Naive B cell (primary cell): ENCODE measurements around the gene SMARCB1. TPM values are rescaled to one million over a fixed set of nuclear protein-coding genes. Genes with fewer than 3 reads are reported as not detected.

Source experiments
- ATAC-seq, 2 donors: fragments of 150-1000 bp; cut with Tn5 transposase; 2 replicates each; pipeline ENCODE4 v1.10.0; 2021; ENCODE audit warnings: low read depth in 2 of 2, mild to moderate bottlenecking in 2 of 2, moderate library complexity in 2 of 2
- DNase-seq: peaks from one replicate; pipeline ENCODE4 v3.0.0; 2022
- H3K27ac Mint-ChIP-seq, 6 donors: one replicate each; pipeline ENCODE4 v1.8.0; 2020 to 2022; ENCODE audit warnings: mild to moderate bottlenecking in 6 of 6, mixed read lengths in 6 of 6, moderate library complexity in 5 of 6, inconsistent platforms in 2 of 6
- H3K27me3 Mint-ChIP-seq, 3 donors: one replicate each; pipeline ENCODE4 v1.8.0; 2021 to 2022; ENCODE audit warnings: mixed read lengths in 3 of 3, mild to moderate bottlenecking in 1 of 3
- H3K36me3 Mint-ChIP-seq, 2 donors: one replicate each; pipeline ENCODE4 v1.8.0; 2020 to 2022; ENCODE audit warnings: mixed read lengths in 2 of 2, inconsistent platforms in 1 of 2, mild to moderate bottlenecking in 1 of 2
- H3K4me1 Mint-ChIP-seq, 3 donors: one replicate each; pipeline ENCODE4 v1.8.0; 2020 to 2022; ENCODE audit warnings: mixed read lengths in 3 of 3, inconsistent platforms in 1 of 3, mild to moderate bottlenecking in 1 of 3, moderate library complexity in 1 of 3
- H3K4me3 Mint-ChIP-seq, 8 donors: one replicate each; pipeline ENCODE4 v1.8.0; 2020 to 2022; ENCODE audit warnings: mild to moderate bottlenecking in 8 of 8, mixed read lengths in 8 of 8, moderate library complexity in 8 of 8, inconsistent platforms in 2 of 8
- H3K9me3 Mint-ChIP-seq, 7 donors: one replicate each; pipeline ENCODE4 v1.8.0; 2020 to 2022; ENCODE audit warnings: mixed read lengths in 7 of 7, mild to moderate bottlenecking in 5 of 7, inconsistent platforms in 2 of 7, moderate library complexity in 1 of 7
- polyA plus RNA-seq, 6 donors: library from polyadenylated mRNA; unstranded; fragments of 300-500 nt; fragmentation: Illumina TruSeq; gene quantifications; one replicate each; pipeline ENCODE4 v1.2.3, GENCODE V29; 2021; ENCODE audit warnings: low read depth in 6 of 6

The SMARCB1 gene
- polyA plus RNA-seq, 6 donors from 2014 or later = 73.0 to 90.9 (median 78.1) TPM

DNA sequence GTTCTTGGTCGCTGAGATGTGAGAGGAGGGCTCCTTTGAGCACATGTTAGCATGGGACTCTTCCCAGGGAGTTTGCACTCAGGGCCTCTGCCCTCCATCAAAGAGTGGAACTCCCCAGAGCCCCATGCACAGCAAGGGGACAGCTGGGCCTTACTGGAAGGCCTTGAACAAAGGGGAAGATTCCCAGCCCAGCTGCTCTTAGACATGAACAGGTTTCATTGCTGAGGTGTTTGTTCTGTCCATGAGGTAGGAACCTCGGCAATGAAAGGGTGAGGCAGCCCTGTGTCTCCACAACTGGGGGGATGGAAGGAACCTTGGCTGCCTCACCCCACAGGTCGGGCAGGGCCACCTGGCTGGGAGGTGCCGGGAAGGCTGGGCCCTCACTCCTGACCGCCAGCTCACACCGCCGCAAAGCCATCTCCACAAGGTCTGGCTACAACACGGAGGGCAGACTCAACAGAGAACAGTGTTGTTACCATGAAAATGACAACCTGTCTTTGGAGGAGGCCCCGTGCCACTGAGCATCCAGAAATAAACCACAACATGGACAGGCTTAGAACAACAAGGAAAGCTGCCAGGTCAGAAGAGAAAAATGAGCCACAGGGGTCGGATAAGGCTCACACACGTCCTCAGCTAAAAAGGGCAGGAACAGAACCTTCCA lies 48.8 kb downstream of the SMARCB1 start:
- Mint-ChIP-seq H3K4me1 (peaks cover 39 to 56% (median 56%) of the 10 kb centered on the region in 3 donors), H3K9me3 (no peaks in the 10 kb centered on the region), H3K27me3 (no peaks in the 10 kb centered on the region), H3K36me3 (peaks cover 4 to 8% of the 10 kb centered on the region in 2 donors), H3K27ac (peak overlapping the region; percentile 81 to 100 (median 96)), H3K4me3 (peak overlapping the region in 4 of 8 donors; percentile 23 to 95 (median 58))
- no peak for ATAC-seq
- DNase-seq = no peak

DNA sequence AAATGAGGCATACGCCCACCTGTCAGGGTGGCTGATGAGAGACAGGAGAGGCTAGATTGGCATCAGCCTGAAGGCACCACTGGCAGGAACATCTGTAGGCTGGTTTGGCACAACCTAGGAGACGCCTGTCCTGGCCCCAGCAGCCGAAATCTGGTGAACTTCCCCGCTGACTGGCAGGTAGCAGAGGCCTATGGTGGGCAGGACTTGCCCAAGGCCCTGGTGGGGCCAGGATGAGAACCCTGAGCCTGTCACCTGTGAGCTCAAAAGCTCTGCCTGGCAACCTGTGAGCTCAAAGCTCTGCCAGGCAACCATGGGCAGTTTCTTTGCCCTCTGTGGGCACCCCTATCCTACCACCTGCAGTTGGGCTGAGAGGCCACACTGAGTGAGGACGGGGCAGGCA lies 49.5 kb downstream of the SMARCB1 start:
- Mint-ChIP-seq H3K27me3 (no peaks in the 10 kb centered on the region), H3K4me1 (peaks cover 45 to 62% (median 59%) of the 10 kb centered on the region in 3 donors), H3K27ac (peak overlapping the region; percentile 81 to 100 (median 96)), H3K9me3 (no peaks in the 10 kb centered on the region), H3K36me3 (peaks cover 0 to 8% of the 10 kb centered on the region in 2 donors), H3K4me3 (peak overlapping the region; percentile 17 to 95 (median 78))
- DNase-seq = no peak
- no peak for ATAC-seq

DNA sequence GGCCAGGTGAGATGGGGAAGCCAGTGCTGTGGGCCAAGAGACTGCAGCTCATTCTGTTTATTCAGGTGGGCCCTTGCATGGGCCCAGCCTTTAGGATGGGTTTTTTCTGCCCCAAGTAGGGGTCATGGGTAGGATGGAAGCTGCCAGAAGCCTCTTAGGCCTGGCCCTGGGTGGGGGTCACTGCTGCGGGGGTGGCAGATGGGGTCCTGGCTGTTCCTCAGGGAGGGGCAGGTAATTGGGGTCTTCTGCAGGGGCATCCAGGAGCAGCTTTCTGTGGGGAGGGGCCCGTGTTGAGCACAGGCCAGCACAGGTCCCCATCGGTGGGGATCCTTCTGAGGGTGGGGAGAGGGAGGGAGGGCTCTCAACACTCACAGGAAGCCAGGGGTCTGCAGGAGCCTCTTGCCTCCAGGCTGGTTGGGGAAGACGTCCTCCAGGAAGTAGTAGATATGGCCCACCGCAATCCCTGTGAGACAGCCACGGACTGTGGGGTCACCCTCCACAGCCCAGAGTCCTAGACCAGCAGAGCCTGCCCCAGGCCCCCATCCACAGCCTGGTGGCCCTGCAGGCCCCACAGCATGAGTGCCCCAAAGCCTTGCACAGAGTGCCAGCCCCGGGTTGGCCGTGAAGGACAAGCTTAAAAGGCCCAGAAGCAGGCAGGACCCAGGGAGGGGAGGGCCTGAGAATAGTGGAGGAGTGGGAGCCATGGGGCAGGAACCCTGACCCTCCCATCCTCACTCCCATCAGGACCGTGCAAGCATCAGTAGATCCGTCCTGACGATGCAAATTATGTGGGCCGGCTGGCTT lies 50.1 kb downstream of the SMARCB1 start:
- no peak for ATAC-seq
- no peak for DNase-seq
- peaks cover 51 to 68% (median 63%) of the 10 kb centered on the region in 3 donors for H3K4me1 Mint-ChIP-seq

DNA sequence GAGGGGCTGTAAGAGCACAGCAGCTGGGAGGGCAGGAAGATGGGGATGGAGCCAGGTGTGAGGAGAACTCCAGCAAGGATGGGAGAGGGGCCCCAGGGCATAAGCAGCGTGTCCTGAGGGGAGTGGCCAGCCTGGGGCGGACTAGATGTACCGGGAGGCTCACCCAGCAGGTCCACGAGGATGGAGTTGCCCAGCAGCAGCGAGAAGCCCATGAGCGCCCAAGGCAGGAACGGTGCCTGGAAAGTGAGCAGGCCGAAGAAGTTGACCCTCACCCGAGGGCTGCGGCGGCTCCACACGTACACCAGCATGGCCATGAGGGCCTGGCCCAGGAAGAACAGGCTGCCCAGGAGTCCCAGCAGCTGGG lies 50.7 kb downstream of the SMARCB1 start:
- H3K9me3 Mint-ChIP-seq = no peaks in the 10 kb centered on the region
- ATAC-seq (no peak), DNase-seq (no peak)
- H3K27me3 Mint-ChIP-seq = no peaks in the 10 kb centered on the region
- H3K4me3 Mint-ChIP-seq = peak overlapping the region; percentile 80 to 98 (median 96)
- peaks cover 51 to 64% (median 61%) of the 10 kb centered on the region in 3 donors for H3K4me1 Mint-ChIP-seq
- peaks cover 0 to 8% of the 10 kb centered on the region in 2 donors for H3K36me3 Mint-ChIP-seq
- H3K27ac Mint-ChIP-seq = peak overlapping the region; percentile 92 to 100 (median 98)

More for the DNA sequence above, 50.1 kb downstream of the SMARCB1 start:
- no peaks in the 10 kb centered on the region for H3K27me3 Mint-ChIP-seq
- peaks cover 0 to 8% of the 10 kb centered on the region in 2 donors for H3K36me3 Mint-ChIP-seq
- H3K9me3 Mint-ChIP-seq = no peaks in the 10 kb centered on the region
- H3K4me3 Mint-ChIP-seq = peak overlapping the region; percentile 80 to 98 (median 96)
- peak overlapping the region; percentile 92 to 100 (median 98) for H3K27ac Mint-ChIP-seq

DNA sequence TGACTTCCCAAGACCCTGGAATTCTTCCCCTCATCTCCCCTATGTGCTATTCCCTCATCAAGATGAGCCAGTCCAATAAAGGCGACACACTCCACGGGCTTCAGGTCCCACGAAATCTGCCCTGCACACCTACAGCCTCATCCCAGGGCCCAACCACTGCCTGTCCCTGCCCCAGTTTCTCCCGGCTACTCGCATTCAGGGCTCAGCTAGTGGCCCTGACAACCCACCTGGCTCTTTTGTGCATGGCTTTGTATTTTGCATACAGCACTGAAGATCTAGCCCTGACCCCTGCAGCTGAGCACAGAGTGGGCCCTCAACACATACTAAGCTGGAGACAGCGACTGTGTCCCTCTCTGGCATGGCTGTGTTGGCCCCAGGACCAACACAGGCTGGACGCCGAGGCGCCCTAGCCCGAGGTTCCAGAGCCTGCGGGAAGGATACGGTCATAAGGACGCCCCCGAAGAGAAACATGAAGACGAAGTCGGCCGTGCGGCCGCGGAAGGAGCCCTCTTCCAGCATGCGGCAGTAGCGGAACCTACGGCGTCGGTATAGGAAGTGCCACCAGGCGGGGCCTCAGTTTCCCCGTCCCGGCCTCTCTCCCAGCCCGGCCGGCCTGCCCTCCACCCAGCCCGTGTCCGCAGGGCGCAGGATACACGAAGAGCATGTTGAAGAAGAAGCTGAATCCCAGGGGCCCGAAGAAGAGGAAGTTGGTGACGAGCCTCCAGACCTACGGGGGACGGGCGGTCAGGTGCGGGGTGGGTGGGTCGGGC lies 51.3 kb downstream of the SMARCB1 start:
- Mint-ChIP-seq H3K4me1 (peaks cover 56 to 69% (median 67%) of the 10 kb centered on the region in 3 donors), H3K27ac (peak overlapping the region; percentile 92 to 100 (median 98)), H3K9me3 (no peaks in the 10 kb centered on the region), H3K27me3 (no peaks in the 10 kb centered on the region), H3K4me3 (peak overlapping the region; percentile 80 to 98 (median 96)), H3K36me3 (peaks cover 0 to 8% of the 10 kb centered on the region in 2 donors)
- DNase-seq = peak; percentile 85
- ATAC-seq = peak; percentile 48 to 51

DNA sequence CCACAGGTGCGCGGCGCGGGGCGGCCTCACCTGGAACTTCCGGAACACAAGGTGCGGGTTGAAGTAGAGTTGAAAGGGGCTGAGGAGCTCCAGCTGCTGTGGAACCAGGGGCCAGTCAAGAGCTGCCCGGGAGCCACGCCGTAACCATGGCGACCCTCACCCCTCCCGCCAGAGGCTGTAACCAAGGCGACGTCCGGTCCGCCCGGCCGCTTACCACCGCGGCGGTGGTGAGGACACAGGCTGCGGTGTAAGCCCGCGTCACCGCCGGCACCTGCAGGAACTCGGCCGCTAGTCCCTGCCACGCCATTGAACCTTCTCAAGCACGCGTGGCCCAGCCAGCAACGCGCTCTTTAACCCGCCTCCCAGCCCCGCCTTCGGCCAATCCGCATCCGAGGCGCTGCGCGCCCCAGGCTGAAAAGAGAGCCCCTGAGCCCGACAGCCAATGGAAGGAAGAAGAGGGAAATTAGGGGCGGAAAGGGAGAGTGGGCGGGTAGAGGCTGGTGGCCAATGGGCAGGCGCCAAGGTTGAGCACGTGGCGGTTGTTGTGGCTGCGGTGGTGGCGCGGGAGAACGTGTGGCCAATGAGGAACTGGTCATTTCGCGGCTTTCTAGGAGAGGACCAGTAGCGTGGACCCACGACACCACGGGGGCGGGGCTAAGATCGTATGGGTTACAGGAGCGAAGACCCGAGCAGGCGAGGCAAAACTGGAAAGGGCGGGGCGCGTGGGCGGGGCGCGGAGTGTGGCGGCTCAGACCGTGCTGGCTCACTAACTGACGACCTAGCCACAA lies 52.1 kb downstream of the SMARCB1 start, which contains the start of gene DERL3:
DERL3 (minus strand) TSS at position 326 of the 788 bp plus-strand sequence; CDS start at position 307, 19 bp downstream.
- Mint-ChIP-seq H3K36me3 (peaks cover 0 to 8% of the 10 kb centered on the region in 2 donors), H3K4me1 (peaks cover 61 to 75% (median 74%) of the 10 kb centered on the region in 3 donors), H3K4me3 (peak within 1 kb of the TSS; percentile 80 to 98 (median 96)), H3K27me3 (no peaks in the 10 kb centered on the region), H3K27ac (peak within 1 kb of the TSS; percentile 95 to 100 (median 98)), H3K9me3 (no peaks in the 10 kb centered on the region)
- DNase-seq (peak; percentile 100), ATAC-seq (peak; percentile 73 to 79)

DNA sequence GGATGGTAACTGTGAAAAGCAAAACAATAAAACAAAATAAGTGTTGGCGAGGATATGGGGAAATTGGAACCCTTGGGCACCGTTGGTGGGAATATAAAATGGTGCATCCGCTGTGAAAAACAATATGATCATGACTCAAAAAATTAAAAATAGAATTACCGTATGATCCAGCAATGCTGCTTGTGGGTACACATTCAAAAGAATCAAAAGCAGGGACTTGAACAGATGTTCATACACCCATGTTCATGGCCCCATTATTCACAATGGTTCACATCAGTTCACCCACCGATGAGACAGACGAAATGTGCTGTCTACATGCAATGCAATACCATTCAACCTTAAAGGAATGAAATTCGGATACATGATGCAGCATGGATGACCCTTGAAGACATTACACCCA lies 53.3 kb downstream of the SMARCB1 start:
- Mint-ChIP-seq H3K9me3 (no peaks in the 10 kb centered on the region), H3K27ac (peak overlapping the region; percentile 26 to 100 (median 96)), H3K27me3 (no peaks in the 10 kb centered on the region), H3K36me3 (peaks cover 0 to 8% of the 10 kb centered on the region in 2 donors), H3K4me1 (peaks cover 69 to 82% (median 78%) of the 10 kb centered on the region in 3 donors), H3K4me3 (peak overlapping the region in 7 of 8 donors; percentile 7 to 95 (median 57))
- ATAC-seq (no peak), DNase-seq (no peak)

DNA sequence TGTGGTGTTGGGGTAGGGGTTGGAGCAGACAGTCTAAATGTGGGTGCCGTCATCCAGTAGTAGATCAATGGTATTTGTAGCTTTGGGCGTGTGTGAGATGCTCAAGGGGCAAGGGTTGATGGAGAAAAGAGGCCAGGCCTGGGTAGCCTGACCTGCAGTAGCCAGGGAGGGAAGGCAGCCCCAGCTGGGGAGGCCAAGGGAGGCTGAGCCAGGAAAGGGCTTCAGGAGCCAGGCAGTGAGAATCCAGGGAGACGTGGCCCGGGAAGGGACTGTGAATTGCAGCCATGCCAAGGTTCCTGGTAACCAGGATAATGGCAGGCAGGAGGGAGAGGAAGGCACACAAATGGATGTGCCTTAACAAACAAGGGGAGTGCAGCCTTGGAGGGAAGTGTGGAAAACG lies 54.5 kb downstream of the SMARCB1 start:
- no peaks in the 10 kb centered on the region for H3K27me3 Mint-ChIP-seq
- peaks cover 70 to 81% (median 77%) of the 10 kb centered on the region in 3 donors for H3K4me1 Mint-ChIP-seq
- ATAC-seq (no peak), DNase-seq (no peak)
- peak overlapping the region in 5 of 6 donors; percentile 62 to 96 (median 91) for H3K27ac Mint-ChIP-seq
- H3K36me3 Mint-ChIP-seq = no peaks in the 10 kb centered on the region
- H3K4me3 Mint-ChIP-seq = peak overlapping the region in 5 of 8 donors; percentile 31 to 69 (median 40)
- H3K9me3 Mint-ChIP-seq = no peaks in the 10 kb centered on the region

DNA sequence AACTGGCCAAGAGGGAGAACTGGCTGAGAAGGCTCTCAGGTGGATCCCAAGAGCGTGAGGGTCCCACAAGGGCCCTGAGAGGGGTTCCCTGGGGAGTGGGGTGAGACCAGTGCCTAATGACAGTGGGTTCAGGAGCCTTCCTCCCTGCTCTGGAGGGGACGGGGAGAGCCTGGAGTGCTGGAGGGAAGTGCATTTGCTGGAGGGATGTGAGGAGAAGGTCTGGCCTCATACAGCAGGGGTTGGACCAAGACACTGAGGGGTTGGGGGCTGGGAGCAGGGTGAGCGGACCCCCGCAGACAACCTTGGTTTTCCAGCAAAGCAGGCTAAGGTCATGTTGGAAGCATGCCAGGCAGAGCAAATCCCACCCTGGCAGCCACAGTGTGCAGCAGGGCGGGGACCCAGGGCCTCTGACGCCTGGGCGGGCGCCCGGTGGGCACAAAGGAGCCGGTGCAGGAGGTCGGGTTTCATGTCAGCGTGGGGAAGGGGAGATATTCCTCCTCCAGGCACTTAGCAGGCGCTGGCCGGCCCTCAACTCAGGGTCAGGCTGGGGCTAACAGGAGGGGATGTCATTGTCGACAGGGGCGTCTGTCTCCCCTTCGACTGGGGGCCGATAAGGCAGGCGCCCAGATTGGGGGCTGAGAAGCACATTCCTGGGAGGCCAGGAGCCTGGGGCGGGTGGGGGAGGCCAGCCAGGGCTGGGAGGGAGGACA lies 55.1 kb downstream of the SMARCB1 start:
- DNase-seq (no peak), ATAC-seq (no peak)
- H3K27me3 Mint-ChIP-seq = no peaks in the 10 kb centered on the region
- no peaks in the 10 kb centered on the region for H3K9me3 Mint-ChIP-seq
- H3K36me3 Mint-ChIP-seq = no peaks in the 10 kb centered on the region
- peak overlapping the region in 1 of 8 donors; percentile 15 for H3K4me3 Mint-ChIP-seq
- H3K4me1 Mint-ChIP-seq = peaks cover 69 to 81% (median 76%) of the 10 kb centered on the region in 3 donors
- H3K27ac Mint-ChIP-seq = peak overlapping the region in 5 of 6 donors; percentile 87 to 96 (median 91)

DNA sequence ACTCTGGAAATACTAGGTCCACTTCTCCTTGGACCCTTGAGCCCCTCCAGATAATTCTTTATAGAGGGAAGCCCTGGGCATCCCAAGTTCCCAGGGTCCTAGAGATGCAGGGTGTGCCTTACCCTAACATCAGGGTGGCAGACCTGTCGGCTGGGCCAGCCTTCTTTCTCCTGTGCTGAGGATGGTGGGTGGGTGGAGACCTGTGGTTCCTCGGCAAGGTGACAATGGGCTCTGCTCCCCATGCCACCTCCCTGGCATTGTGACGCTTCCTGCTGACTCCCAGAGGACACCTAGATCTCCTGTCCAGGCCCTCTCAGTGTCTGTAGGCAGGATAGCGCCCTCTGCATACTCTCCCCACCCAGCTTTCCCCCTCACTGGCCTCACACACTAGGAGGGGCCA lies 55.8 kb downstream of the SMARCB1 start:
- no peak for DNase-seq
- no peaks in the 10 kb centered on the region for H3K27me3 Mint-ChIP-seq
- ATAC-seq = no peak
- peaks cover 64 to 80% (median 72%) of the 10 kb centered on the region in 3 donors for H3K4me1 Mint-ChIP-seq
- peak overlapping the region in 4 of 8 donors; percentile 38 to 71 (median 43) for H3K4me3 Mint-ChIP-seq
- peak overlapping the region in 3 of 6 donors; percentile 79 to 96 (median 87) for H3K27ac Mint-ChIP-seq
- H3K36me3 Mint-ChIP-seq = no peaks in the 10 kb centered on the region
- no peaks in the 10 kb centered on the region for H3K9me3 Mint-ChIP-seq

DNA sequence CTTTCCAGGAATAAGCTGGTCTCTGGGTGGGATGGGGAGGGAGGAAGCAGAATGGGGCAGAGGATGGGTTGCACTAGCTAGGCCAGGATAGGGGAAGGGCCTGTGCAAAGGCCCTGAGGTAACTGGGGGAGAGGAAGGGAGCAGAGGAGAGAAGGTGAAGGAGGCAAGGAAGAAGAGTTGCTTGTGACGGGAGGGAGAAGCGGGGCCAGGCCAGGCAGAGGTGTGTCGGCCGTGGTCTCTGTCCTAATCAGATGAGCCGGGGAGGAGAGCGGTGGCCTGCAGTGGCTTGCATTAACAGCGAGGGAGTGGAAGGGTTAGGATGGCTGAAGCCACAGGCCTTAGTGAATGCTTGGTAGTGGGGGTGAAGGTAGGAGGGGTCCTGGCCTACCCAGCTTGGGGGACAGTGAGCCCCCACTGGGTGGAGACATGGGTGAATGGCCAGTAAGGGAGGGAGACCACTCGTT lies 58.0 kb downstream of the SMARCB1 start:
- Mint-ChIP-seq H3K36me3 (no peaks in the 10 kb centered on the region), H3K4me1 (peaks cover 47 to 75% (median 61%) of the 10 kb centered on the region in 3 donors), H3K4me3 (peak overlapping the region in 7 of 8 donors; percentile 69 to 86 (median 80)), H3K9me3 (no peaks in the 10 kb centered on the region), H3K27me3 (no peaks in the 10 kb centered on the region), H3K27ac (peak overlapping the region in 5 of 6 donors; percentile 48 to 96 (median 92))
- ATAC-seq = no peak
- DNase-seq = no peak
